Neural cell (in vitro differentiated cells): ENCODE measurements around the gene FSTL5. TPM values are rescaled to one million over a fixed set of nuclear protein-coding genes. Genes with fewer than 3 reads are reported as not detected.

ENCODE experiments used
- H2AFZ ChIP-seq: fragments of 200-600, 300-800 bp; sonication (generic), shearing (Covaris generic); 2 replicates; pipeline ENCODE4 v1.6.0; 2014; ENCODE audit warnings: low read depth, mild to moderate bottlenecking, antibody characterized with exemption, low read length, moderate library complexity
- H3F3A ChIP-seq: fragments of 200-600 bp; shearing (Covaris generic); 2 replicates; pipeline ENCODE4 v1.6.1; 2016; ENCODE audit warnings: mild to moderate bottlenecking, moderate library complexity, mixed read lengths, antibody characterized with exemption, low read length; ENCODE audit not compliant: insufficient read depth, poor library complexity, severe bottlenecking
- H3K27ac ChIP-seq: fragments of 200-600, 300-800 bp; sonication (generic), shearing (Covaris generic); 2 replicates; pipeline ENCODE4 v1.5.1; 2014; ENCODE audit warnings: mild to moderate bottlenecking, low read length, moderate library complexity
- H3K27me3 ChIP-seq: fragments of 300-800, 200-600 bp; sonication (generic), shearing (Covaris generic); 2 replicates; pipeline ENCODE4 v1.6.0; 2014; ENCODE audit warnings: mild to moderate bottlenecking, low read depth, low read length, moderate library complexity; ENCODE audit not compliant: insufficient read depth
- H3K36me3 ChIP-seq: fragments of 300-800, 200-600 bp; sonication (generic), shearing (Covaris generic); 2 replicates; pipeline ENCODE4 v1.5.1; 2014; ENCODE audit warnings: mild to moderate bottlenecking, antibody characterized with exemption, low read length, moderate library complexity; ENCODE audit not compliant: insufficient read depth
- H3K4me2 ChIP-seq: fragments of 300-800, 200-600 bp; sonication (generic), shearing (Covaris generic); 2 replicates; pipeline ENCODE4 v1.6.0; 2014; ENCODE audit warnings: mild to moderate bottlenecking, low read length
- H3K4me3 ChIP-seq: fragments of 300-800, 200-600 bp; sonication (generic), shearing (Covaris generic); 2 replicates; pipeline ENCODE4 v1.5.1; 2014; ENCODE audit warnings: mild to moderate bottlenecking, low read length, moderate library complexity
- H3K79me2 ChIP-seq: fragments of 200-600 bp; shearing (Covaris generic); replicated peaks from 2 replicates; pipeline ENCODE4 v1.6.0; 2014; ENCODE audit warnings: mild to moderate bottlenecking, low read length, moderate library complexity; ENCODE audit not compliant: insufficient read depth
- H3K9ac ChIP-seq: fragments of 300-800, 200-600 bp; sonication (generic), shearing (Covaris generic); 2 replicates; pipeline ENCODE4 v1.6.1; 2016; ENCODE audit warnings: mild to moderate bottlenecking, low read length, mixed read lengths
- H3K9me2 ChIP-seq: fragments of 200-600 bp; shearing (Covaris generic); 2 replicates; pipeline ENCODE4 v1.6.1; 2016; ENCODE audit warnings: mild to moderate bottlenecking, low read length, mixed read lengths; ENCODE audit not compliant: insufficient read depth
- H3K9me3 ChIP-seq: fragments of 200-600, 300-800 bp; sonication (generic), shearing (Covaris generic); 2 replicates; pipeline ENCODE4 v1.6.1; 2016; ENCODE audit warnings: mild to moderate bottlenecking, mixed run types, low read length, moderate library complexity, mixed read lengths
- H4K20me1 ChIP-seq: fragments of 200-600 bp; shearing (Covaris generic); 2 replicates; pipeline ENCODE4 v1.6.1; 2016; ENCODE audit warnings: mild to moderate bottlenecking, mixed run types; ENCODE audit not compliant: insufficient read depth
- EP300 ChIP-seq: fragments of 450-650 bp; conservative IDR thresholded peaks from 2 replicates; pipeline ENCODE4 v1.6.1; 2014; ENCODE audit warnings: antibody characterized with exemption, mild to moderate bottlenecking, moderate library complexity; ENCODE audit not compliant: poor library complexity, severe bottlenecking
- EZH2 ChIP-seq: fragments of 200-600, 300-800 bp; shearing (Covaris generic), sonication (generic); IDR thresholded peaks from 2 replicates; pipeline ENCODE4 v1.6.1; 2014; ENCODE audit warnings: antibody characterized with exemption, low read length, borderline replicate concordance, mild to moderate bottlenecking; ENCODE audit not compliant: insufficient read depth, poor library complexity, severe bottlenecking
- MXI1 ChIP-seq: fragments of 450-650 bp; conservative IDR thresholded peaks from 2 replicates; pipeline ENCODE4 v1.6.1; 2014; ENCODE audit warnings: antibody characterized with exemption, mild to moderate bottlenecking; ENCODE audit not compliant: poor library complexity, severe bottlenecking
- POLR2AphosphoS5 ChIP-seq: IDR thresholded peaks from 2 replicates; pipeline ENCODE4 v1.6.1; 2012
- RAD21 ChIP-seq: fragments of 450-650 bp; conservative IDR thresholded peaks from 2 replicates; pipeline ENCODE4 v1.6.1; 2014; ENCODE audit warnings: antibody characterized with exemption, mild to moderate bottlenecking, moderate library complexity
- SMC3 ChIP-seq: fragments of 450-650 bp; conservative IDR thresholded peaks from 2 replicates; pipeline ENCODE4 v1.6.1; 2014; ENCODE audit warnings: antibody characterized with exemption, mild to moderate bottlenecking, moderate library complexity; ENCODE audit not compliant: poor library complexity
- TAF1 ChIP-seq: IDR thresholded peaks from 2 replicates; pipeline ENCODE4 v1.6.1; 2012; ENCODE audit warnings: low read depth
- polyA plus RNA-seq: library from polyadenylated mRNA; depleted of rRNA; stranded (reverse); fragments of >200 nt; gene quantifications from 2 replicates; pipeline ENCODE4 v1.2.3, GENCODE V29; 2014
- TF ChIP-seq, protein P1 (sequence below): fragments of 450-650 bp; IDR thresholded peaks from 2 replicates; pipeline ENCODE4 v1.5.1; 2014; ENCODE audit warnings: antibody characterized with exemption, mild to moderate bottlenecking, moderate library complexity; ENCODE audit not compliant: poor library complexity, severe bottlenecking
- TF ChIP-seq, protein P2 (sequence below): IDR thresholded peaks from 2 replicates; pipeline ENCODE4 v1.6.1; 2012; ENCODE audit warnings: borderline replicate concordance

Gene FSTL5
- polyA plus RNA-seq, 1 donor from 2014 or later, result 6.8 TPM

DNA sequence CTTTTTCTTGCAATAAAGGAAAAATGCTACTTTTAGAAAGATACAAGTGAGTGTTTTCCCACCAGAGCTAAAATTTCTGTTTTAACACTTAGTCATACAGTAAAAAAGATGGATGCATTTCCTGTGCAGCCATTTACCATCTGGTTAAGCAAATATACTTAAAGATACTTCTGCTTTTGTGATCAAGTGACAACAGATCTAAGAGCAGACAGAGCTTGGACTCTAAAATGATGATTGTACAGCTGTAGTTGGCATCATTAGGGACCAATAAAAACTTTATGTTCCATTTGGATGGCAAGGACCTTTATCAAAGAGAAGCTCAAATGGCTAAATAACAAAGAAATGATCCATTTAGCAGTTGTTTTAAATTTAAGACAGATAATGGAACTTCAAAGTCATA is 270.8 kb downstream of the FSTL5 start:
- Histone ChIP-seq H3K36me3 (no peaks in the 10 kb centered on the region), H3F3A (no peaks in the 10 kb centered on the region), H3K9me3 (no peaks in the 10 kb centered on the region), H3K9ac (no peak overlapping the region), H3K27ac (no peak overlapping the region), H3K79me2 (no peaks in the 10 kb centered on the region), H3K27me3 (no peaks in the 10 kb centered on the region), H2AFZ (no peak overlapping the region), H3K9me2 (no peaks in the 10 kb centered on the region), H3K4me3 (no peak overlapping the region), H3K4me2 (no peak overlapping the region), H4K20me1 (no peaks in the 10 kb centered on the region)
- TF ChIP-seq EZH2 (no peak), POLR2AphosphoS5 (no peak), SMC3 (no peak), EP300 (no peak), TAF1 (no peak), MXI1 (no peak), RAD21 (no peak)
- TF ChIP-seq, protein P1, sequence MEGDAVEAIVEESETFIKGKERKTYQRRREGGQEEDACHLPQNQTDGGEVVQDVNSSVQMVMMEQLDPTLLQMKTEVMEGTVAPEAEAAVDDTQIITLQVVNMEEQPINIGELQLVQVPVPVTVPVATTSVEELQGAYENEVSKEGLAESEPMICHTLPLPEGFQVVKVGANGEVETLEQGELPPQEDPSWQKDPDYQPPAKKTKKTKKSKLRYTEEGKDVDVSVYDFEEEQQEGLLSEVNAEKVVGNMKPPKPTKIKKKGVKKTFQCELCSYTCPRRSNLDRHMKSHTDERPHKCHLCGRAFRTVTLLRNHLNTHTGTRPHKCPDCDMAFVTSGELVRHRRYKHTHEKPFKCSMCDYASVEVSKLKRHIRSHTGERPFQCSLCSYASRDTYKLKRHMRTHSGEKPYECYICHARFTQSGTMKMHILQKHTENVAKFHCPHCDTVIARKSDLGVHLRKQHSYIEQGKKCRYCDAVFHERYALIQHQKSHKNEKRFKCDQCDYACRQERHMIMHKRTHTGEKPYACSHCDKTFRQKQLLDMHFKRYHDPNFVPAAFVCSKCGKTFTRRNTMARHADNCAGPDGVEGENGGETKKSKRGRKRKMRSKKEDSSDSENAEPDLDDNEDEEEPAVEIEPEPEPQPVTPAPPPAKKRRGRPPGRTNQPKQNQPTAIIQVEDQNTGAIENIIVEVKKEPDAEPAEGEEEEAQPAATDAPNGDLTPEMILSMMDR, result no peak
- TF ChIP-seq, protein P2, sequence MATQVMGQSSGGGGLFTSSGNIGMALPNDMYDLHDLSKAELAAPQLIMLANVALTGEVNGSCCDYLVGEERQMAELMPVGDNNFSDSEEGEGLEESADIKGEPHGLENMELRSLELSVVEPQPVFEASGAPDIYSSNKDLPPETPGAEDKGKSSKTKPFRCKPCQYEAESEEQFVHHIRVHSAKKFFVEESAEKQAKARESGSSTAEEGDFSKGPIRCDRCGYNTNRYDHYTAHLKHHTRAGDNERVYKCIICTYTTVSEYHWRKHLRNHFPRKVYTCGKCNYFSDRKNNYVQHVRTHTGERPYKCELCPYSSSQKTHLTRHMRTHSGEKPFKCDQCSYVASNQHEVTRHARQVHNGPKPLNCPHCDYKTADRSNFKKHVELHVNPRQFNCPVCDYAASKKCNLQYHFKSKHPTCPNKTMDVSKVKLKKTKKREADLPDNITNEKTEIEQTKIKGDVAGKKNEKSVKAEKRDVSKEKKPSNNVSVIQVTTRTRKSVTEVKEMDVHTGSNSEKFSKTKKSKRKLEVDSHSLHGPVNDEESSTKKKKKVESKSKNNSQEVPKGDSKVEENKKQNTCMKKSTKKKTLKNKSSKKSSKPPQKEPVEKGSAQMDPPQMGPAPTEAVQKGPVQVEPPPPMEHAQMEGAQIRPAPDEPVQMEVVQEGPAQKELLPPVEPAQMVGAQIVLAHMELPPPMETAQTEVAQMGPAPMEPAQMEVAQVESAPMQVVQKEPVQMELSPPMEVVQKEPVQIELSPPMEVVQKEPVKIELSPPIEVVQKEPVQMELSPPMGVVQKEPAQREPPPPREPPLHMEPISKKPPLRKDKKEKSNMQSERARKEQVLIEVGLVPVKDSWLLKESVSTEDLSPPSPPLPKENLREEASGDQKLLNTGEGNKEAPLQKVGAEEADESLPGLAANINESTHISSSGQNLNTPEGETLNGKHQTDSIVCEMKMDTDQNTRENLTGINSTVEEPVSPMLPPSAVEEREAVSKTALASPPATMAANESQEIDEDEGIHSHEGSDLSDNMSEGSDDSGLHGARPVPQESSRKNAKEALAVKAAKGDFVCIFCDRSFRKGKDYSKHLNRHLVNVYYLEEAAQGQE, result no peak

DNA sequence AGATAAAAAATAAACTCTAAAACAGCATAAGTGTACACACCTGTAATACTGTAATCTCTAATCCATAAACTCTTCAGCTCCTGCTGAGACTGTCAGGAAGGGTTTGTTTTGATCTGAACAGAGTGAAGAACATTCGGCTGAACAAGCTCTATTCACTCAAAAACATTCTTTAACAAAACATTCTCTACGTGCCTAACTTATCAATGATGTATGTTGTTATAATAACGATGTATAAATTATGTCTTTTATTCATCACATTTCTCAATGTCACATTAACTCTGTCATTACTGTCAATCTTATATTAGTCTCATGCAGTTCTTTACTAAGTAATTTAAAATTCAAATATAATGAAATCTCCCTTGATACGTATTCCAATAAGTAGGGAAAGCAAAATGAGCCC is 280.6 kb downstream of the FSTL5 start:
- H2AFZ ChIP-seq, result no peak overlapping the region
- TF ChIP-seq EP300, result peak; percentile 80
- TF ChIP-seq, protein P1, result no peak
- TF ChIP-seq POLR2AphosphoS5, result peak; percentile 70
- no peaks in the 10 kb centered on the region for H3K36me3 ChIP-seq

More for the DNA sequence above, 280.6 kb downstream of the FSTL5 start:
- H3K9me3 ChIP-seq, result no peaks in the 10 kb centered on the region
- no peak overlapping the region for H3K4me2 ChIP-seq
- H3K79me2 ChIP-seq, result no peaks in the 10 kb centered on the region
- H3K27me3 ChIP-seq, result peaks cover 6% of the 10 kb centered on the region
- no peak overlapping the region for H3K4me3 ChIP-seq
- H3K9ac ChIP-seq, result no peak overlapping the region
- no peak overlapping the region for H3K27ac ChIP-seq
- no peaks in the 10 kb centered on the region for H3F3A ChIP-seq
- no peaks in the 10 kb centered on the region for H4K20me1 ChIP-seq
- H3K9me2 ChIP-seq, result no peaks in the 10 kb centered on the region
